ENCODE results near the gene RARB.

GRCh38 chr3:25527336-25527735 is 99.3 kb downstream of the RARB start:
- TF ChIP-seq HMG20A (CRISPR knock-in tag; conservative IDR thresholded peaks at IDR 0.05) (no peak), ETV6 (IDR thresholded peaks at IDR 0.05; ENCODE audit: borderline replicate concordance in 1 of 2, low read depth in 2 of 2, low read length in 1 of 2) (no peak), ETV6 (CRISPR knock-in tag; IDR thresholded peaks at IDR 0.05; ENCODE audit: borderline replicate concordance) (no peak)

Data from K562 (cell line).